ENCODE results near the gene CDC42SE2. TPM values are rescaled to one million over a fixed set of nuclear protein-coding genes. Genes with fewer than 3 reads are reported as not detected.
"Not testable (repeated sequence)": the region's sequence is repeated elsewhere in the genome, so short reads cannot be mapped to it uniquely, and the experiment has no call there.

The CDC42SE2 gene
- total RNA-seq, 2 donors from 2014 or later: 147 to 151 TPM

- ATAC-seq (replicated peaks in 1 of 2) (peak; percentile 60 to 62), DNase-seq (peak; percentile 51 to 68)
- H3K9me3 Mint-ChIP-seq: peaks cover 2 to 3% of the 10 kb centered on the region in 2 donors
- H3K4me3 Mint-ChIP-seq: peak overlapping the region; percentile 60 to 73
- H3K27me3 Mint-ChIP-seq (ENCODE audit: low read depth): no peaks in the 10 kb centered on the region
- H3K4me1 Mint-ChIP-seq (ENCODE audit: low read depth): peaks cover 100% of the 10 kb centered on the region
- peak overlapping the region; percentile 96 for H3K27ac Mint-ChIP-seq
- H3K36me3 Mint-ChIP-seq (ENCODE audit: insufficient read depth in 2 of 2): peaks cover 13 to 30% of the 10 kb centered on the region in 2 donors
Measured at GRCh38 chr5:131384616-131385214, 120.9 kb downstream of the CDC42SE2 start.

GRCh38 chr5:131386124-131386523 lies 122.3 kb downstream of the CDC42SE2 start:
- H3K27me3 Mint-ChIP-seq (ENCODE audit: low read depth): no peaks in the 10 kb centered on the region
- peak overlapping the region; percentile 96 for H3K27ac Mint-ChIP-seq
- H3K36me3 Mint-ChIP-seq (ENCODE audit: insufficient read depth in 2 of 2): peaks cover 13 to 33% of the 10 kb centered on the region in 2 donors
- ATAC-seq (replicated peaks in 1 of 2) (no peak), DNase-seq (no peak)
- H3K4me3 Mint-ChIP-seq: peak overlapping the region in 1 of 2 donors; percentile 41
- H3K4me1 Mint-ChIP-seq (ENCODE audit: low read depth): peaks cover 100% of the 10 kb centered on the region
- H3K9me3 Mint-ChIP-seq: peaks cover 0 to 2% of the 10 kb centered on the region in 2 donors

- DNase-seq (no peak), ATAC-seq (replicated peaks in 1 of 2) (no peak)
- H3K36me3 Mint-ChIP-seq (ENCODE audit: insufficient read depth in 2 of 2): peaks cover 11 to 33% of the 10 kb centered on the region in 2 donors
- peaks cover 100% of the 10 kb centered on the region for H3K4me1 Mint-ChIP-seq (ENCODE audit: low read depth)
- peak overlapping the region in 1 of 2 donors; percentile 41 for H3K4me3 Mint-ChIP-seq
- peak overlapping the region; percentile 96 for H3K27ac Mint-ChIP-seq
- no peaks in the 10 kb centered on the region for H3K27me3 Mint-ChIP-seq (ENCODE audit: low read depth)
- H3K9me3 Mint-ChIP-seq: no peaks in the 10 kb centered on the region
Measured at GRCh38 chr5:131386779-131387178, 122.9 kb downstream of the CDC42SE2 start.

- peaks cover 100% of the 10 kb centered on the region for H3K4me1 Mint-ChIP-seq (ENCODE audit: low read depth)
- no peak overlapping the region for H3K4me3 Mint-ChIP-seq
- no peak for DNase-seq
- ATAC-seq (replicated peaks in 1 of 2): no peak
- H3K27me3 Mint-ChIP-seq (ENCODE audit: low read depth): no peaks in the 10 kb centered on the region
- peak overlapping the region; percentile 100 for H3K27ac Mint-ChIP-seq
- no peaks in the 10 kb centered on the region for H3K9me3 Mint-ChIP-seq
- H3K36me3 Mint-ChIP-seq (ENCODE audit: insufficient read depth in 2 of 2): peaks cover 11 to 37% of the 10 kb centered on the region in 2 donors
Measured at GRCh38 chr5:131387255-131387654, 123.4 kb downstream of the CDC42SE2 start.

DNA sequence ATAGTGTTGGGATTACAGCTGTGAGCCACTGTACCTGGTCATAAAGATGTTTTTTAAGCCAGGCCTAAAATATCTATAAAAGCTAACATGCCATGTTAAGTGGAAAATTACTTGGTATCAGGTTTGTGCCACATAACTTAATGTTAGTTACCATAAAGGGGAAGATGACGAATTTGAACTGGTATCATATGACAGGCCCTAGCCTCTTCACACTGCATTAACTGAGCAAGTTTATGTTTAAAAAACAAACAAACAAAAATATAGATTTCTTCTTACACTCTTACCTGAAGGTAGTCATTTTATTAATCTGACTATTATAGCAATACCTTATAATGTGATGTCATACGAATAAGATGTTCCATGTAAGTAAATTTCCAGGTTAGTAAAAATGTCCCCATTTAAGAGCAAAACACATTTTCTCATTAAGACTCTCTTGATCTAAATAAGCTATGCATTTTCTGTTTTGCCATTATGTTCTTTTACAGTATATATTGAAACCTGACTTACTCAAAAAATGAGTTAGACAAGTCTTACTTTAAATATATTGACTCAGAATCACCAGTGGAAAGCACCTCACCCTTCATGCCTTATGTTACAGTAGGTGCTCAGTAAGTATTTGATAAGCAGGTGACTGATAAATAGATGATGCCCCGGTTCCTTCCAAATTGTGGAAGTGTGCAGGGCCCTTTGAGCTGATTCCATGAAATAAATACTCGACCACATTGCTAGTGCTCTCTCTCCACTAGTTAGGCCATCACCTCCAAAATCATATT lies 125.4 kb downstream of the CDC42SE2 start:
- DNase-seq: peak; percentile 35 to 43
- peak; percentile 69 to 73 for ATAC-seq (replicated peaks in 1 of 2)
- Mint-ChIP-seq H3K4me1 (ENCODE audit: low read depth) (peaks cover 100% of the 10 kb centered on the region), H3K36me3 (ENCODE audit: insufficient read depth in 2 of 2) (peaks cover 15 to 56% of the 10 kb centered on the region in 2 donors), H3K27ac (peak overlapping the region; percentile 100), H3K9me3 (no peaks in the 10 kb centered on the region), H3K27me3 (ENCODE audit: low read depth) (no peaks in the 10 kb centered on the region), H3K4me3 (peak overlapping the region; percentile 68 to 90)

DNA sequence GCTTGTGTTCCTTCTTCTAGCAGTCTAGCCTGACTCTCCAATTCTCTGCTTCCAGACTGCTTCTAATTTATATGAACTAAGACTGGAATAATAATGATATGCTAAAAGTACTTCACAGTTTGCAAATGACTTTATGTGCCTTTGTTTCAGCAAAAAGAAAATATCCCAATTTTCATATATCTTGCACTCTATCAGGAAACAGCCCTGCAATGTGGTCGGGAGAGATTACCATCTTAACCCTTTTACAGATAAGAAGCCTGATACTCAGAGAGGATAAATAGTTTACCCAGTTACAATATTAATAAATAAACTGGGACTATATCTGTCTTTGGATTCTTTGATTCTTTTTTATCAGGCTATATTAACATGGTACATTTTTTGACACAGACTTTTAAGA lies 126.0 kb downstream of the CDC42SE2 start:
- DNase-seq: no peak
- Mint-ChIP-seq H3K9me3 (no peaks in the 10 kb centered on the region), H3K4me1 (ENCODE audit: low read depth) (peaks cover 100% of the 10 kb centered on the region), H3K36me3 (ENCODE audit: insufficient read depth in 2 of 2) (peaks cover 15 to 56% of the 10 kb centered on the region in 2 donors), H3K4me3 (peak overlapping the region; percentile 68 to 90), H3K27ac (peak overlapping the region; percentile 100), H3K27me3 (ENCODE audit: low read depth) (no peaks in the 10 kb centered on the region)
- ATAC-seq (replicated peaks in 1 of 2): no peak

DNA sequence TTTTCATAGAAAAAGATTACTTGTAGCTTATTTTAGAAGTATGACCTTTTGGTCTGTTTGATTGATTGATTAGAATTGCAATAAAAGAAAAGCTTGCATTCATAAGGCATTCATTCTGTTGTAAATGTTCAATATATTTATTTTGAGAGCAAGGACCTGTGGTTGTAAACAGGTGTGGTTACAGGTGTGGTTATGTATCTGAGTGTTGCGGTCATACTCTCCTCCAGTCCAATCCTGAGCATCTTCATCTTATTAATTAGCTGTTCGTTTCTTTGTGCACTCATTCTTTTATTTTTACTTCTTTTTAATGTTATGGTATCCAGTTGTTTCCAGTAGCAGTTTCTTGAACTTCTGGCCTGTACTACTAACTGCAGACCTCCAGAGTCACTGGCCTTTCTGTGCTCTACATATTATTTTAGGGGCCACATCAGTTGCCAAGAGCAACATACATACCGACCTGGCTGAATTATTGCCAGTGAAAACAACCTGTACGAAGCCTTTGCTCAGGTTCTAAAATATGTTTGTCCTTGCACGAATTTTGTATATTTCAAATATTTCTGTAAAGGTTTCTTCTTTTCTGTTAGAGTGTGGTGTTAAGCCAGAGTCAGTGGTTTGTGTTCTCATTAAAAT lies 128.7 kb downstream of the CDC42SE2 start:
- DNase-seq (no peak), ATAC-seq (replicated peaks in 1 of 2) (no peak)
- Mint-ChIP-seq H3K27ac (peak overlapping the region; percentile 97), H3K36me3 (ENCODE audit: insufficient read depth in 2 of 2) (peaks cover 21 to 62% of the 10 kb centered on the region in 2 donors), H3K9me3 (no peaks in the 10 kb centered on the region), H3K27me3 (ENCODE audit: low read depth) (no peaks in the 10 kb centered on the region), H3K4me1 (ENCODE audit: low read depth) (peaks cover 100% of the 10 kb centered on the region), H3K4me3 (peak overlapping the region in 1 of 2 donors; percentile 75)

GRCh38 chr5:131393498-131393968 lies 129.7 kb downstream of the CDC42SE2 start:
- no peak for ATAC-seq (replicated peaks in 1 of 2)
- peaks cover 100% of the 10 kb centered on the region for H3K4me1 Mint-ChIP-seq (ENCODE audit: low read depth)
- no peaks in the 10 kb centered on the region for H3K27me3 Mint-ChIP-seq (ENCODE audit: low read depth)
- no peak for DNase-seq
- peaks cover 23 to 68% of the 10 kb centered on the region in 2 donors for H3K36me3 Mint-ChIP-seq (ENCODE audit: insufficient read depth in 2 of 2)
- H3K9me3 Mint-ChIP-seq: no peaks in the 10 kb centered on the region
- peak overlapping the region; percentile 97 for H3K27ac Mint-ChIP-seq
- H3K4me3 Mint-ChIP-seq: peak overlapping the region; percentile 75 to 77

GRCh38 chr5:131394128-131394527 lies 130.3 kb downstream of the CDC42SE2 start:
- DNase-seq: peak; percentile 47 to 49
- Mint-ChIP-seq H3K4me1 (ENCODE audit: low read depth) (peaks cover 100% of the 10 kb centered on the region), H3K27ac (peak overlapping the region; percentile 97), H3K9me3 (peaks cover 0 to 2% of the 10 kb centered on the region in 2 donors), H3K36me3 (ENCODE audit: insufficient read depth in 2 of 2) (peaks cover 28 to 69% of the 10 kb centered on the region in 2 donors), H3K27me3 (ENCODE audit: low read depth) (no peaks in the 10 kb centered on the region), H3K4me3 (peak overlapping the region; percentile 75 to 77)
- ATAC-seq (replicated peaks in 1 of 2): peak; percentile 74 to 78

- Mint-ChIP-seq H3K36me3 (ENCODE audit: insufficient read depth in 2 of 2) (peaks cover 29 to 64% of the 10 kb centered on the region in 2 donors), H3K9me3 (peaks cover 4 to 5% of the 10 kb centered on the region in 2 donors), H3K4me3 (peak overlapping the region; percentile 75 to 77), H3K4me1 (ENCODE audit: low read depth) (peaks cover 95% of the 10 kb centered on the region), H3K27ac (peak overlapping the region; percentile 97), H3K27me3 (ENCODE audit: low read depth) (no peaks in the 10 kb centered on the region)
- no peak for DNase-seq
- ATAC-seq (replicated peaks in 1 of 2): peak; percentile 76 to 82
Measured at GRCh38 chr5:131396015-131396414, 132.2 kb downstream of the CDC42SE2 start.

DNA sequence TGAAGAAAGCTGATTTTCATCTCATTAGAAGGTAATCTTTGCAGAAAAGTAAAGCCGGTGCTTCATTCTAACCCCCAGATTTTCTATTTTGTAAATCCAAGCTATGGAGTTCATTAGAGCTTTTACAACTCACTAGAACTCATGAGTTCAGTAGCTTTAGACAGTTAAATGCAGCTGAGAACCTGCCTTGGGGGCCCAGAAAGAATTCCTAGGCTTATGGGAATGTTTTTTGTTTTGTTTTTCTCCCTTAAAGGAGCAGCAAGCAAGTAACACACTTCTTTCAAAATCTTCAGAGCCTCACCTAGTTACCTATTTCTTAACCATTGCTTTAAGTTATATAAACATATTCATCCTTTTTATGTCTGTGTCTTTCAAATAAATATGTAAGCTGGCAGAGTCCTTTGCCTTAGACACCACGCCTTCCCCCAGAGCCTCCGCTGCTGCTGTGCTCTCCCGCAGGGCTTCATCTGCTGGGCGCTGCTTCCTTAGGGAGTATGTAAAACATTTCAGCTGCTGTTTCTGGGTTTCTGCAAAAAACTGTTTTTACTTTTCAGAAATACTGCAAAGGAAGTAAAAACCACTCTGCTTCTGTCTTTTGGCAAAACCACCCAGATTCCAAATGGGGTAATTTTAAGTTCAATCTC lies 132.9 kb downstream of the CDC42SE2 start:
- Mint-ChIP-seq H3K36me3 (ENCODE audit: insufficient read depth in 2 of 2) (peaks cover 28 to 65% of the 10 kb centered on the region in 2 donors), H3K4me1 (ENCODE audit: low read depth) (peaks cover 88% of the 10 kb centered on the region), H3K9me3 (peaks cover 4 to 5% of the 10 kb centered on the region in 2 donors), H3K4me3 (peak overlapping the region; percentile 75 to 77), H3K27me3 (ENCODE audit: low read depth) (no peaks in the 10 kb centered on the region), H3K27ac (peak overlapping the region; percentile 97)
- DNase-seq: no peak
- ATAC-seq (replicated peaks in 1 of 2): no peak

DNA sequence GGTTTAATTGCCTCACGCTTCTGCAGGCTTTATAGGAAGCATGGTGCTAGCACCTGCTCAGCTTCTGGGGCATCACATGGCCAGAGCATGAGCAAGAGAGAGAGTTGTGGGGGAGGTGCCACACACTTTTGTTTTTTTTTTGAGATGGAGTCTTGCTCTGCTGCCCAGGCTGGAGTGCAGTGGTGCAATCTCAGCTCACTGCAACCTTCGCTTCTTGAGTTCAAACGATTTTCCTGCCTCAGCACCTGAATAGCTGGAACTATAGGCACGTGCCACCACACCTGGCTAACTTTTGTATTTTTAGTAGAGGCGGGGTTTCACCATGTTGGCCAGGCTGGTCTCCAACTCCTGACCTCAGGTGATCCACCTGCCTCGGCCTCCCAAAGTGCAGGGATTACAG lies 135.2 kb downstream of the CDC42SE2 start:
- ATAC-seq (replicated peaks in 1 of 2); H3K4me3 Mint-ChIP-seq; H3K27me3 Mint-ChIP-seq (ENCODE audit: low read depth); H3K9me3 Mint-ChIP-seq; DNase-seq: not testable (repeated sequence)
- Mint-ChIP-seq H3K4me1 (ENCODE audit: low read depth) (peaks cover 65% of the 10 kb centered on the region), H3K27ac (peak overlapping the region; percentile 79), H3K36me3 (ENCODE audit: insufficient read depth in 2 of 2) (peaks cover 35 to 61% of the 10 kb centered on the region in 2 donors)
